CD8-positive, alpha-beta memory T cell (primary cell): Measurements from ENCODE around the gene PTPN20. TPM values are rescaled to one million over a fixed set of nuclear protein-coding genes. Genes with fewer than 3 reads are reported as not detected.
"Not testable (repeated sequence)": the region's sequence is repeated elsewhere in the genome, so short reads cannot be mapped to it uniquely, and the experiment has no call there.

Source experiments
- CTCF ChIA-PET: fragments of 350-600 bp; sonication (Branson Sonifier 250); formaldehyde crosslinking; loops from one replicate; lab custom pipeline; 2021; ENCODE audit warnings: antibody characterized with exemption; lab: Charles Lee
- POLR2A ChIA-PET: fragments of 350-600 bp; sonication (Branson Sonifier 250); formaldehyde crosslinking; loops from one replicate; lab custom pipeline; 2021; ENCODE audit warnings: antibody characterized with exemption; lab: Charles Lee
- DNase-seq, 5 donors: peaks; one replicate each; pipeline versions ENCODE4 v3.0.0 to v3.0.0-alpha.2; 2020 to 2022; ENCODE audit warnings: mixed read lengths in 1 of 5
- H3K27ac ChIP-seq: one replicate; pipeline ENCODE4 v1.7.0; 2013; ENCODE audit warnings: low read depth, mild to moderate bottlenecking, low read length, moderate library complexity
- H3K27me3 ChIP-seq: 2 replicates; pipeline ENCODE4 v1.7.0; 2013; ENCODE audit warnings: low read length, mild to moderate bottlenecking; ENCODE audit not compliant: insufficient read depth, poor library complexity, severe bottlenecking
- H3K36me3 ChIP-seq: 2 replicates; pipeline ENCODE4 v1.7.0; 2013; ENCODE audit warnings: mild to moderate bottlenecking, low read length, moderate library complexity; ENCODE audit not compliant: insufficient read depth
- H3K4me1 ChIP-seq: 2 replicates; pipeline ENCODE4 v1.7.0; 2013; ENCODE audit warnings: mild to moderate bottlenecking, low read length, moderate library complexity; ENCODE audit not compliant: insufficient read depth
- H3K4me3 ChIP-seq: 2 replicates; pipeline ENCODE4 v1.7.0; 2013; ENCODE audit warnings: mild to moderate bottlenecking, low read length
- H3K9me3 ChIP-seq: 2 replicates; pipeline ENCODE4 v1.7.0; 2013; ENCODE audit warnings: mild to moderate bottlenecking, low read length
- H3K27ac Mint-ChIP-seq, 8 donors: one replicate each; pipeline ENCODE4 v1.8.0; 2020 to 2021; ENCODE audit warnings: mixed read lengths in 8 of 8, mild to moderate bottlenecking in 6 of 8, inconsistent platforms in 3 of 8, moderate library complexity in 3 of 8
- H3K27me3 Mint-ChIP-seq, 2 donors: one replicate each; pipeline ENCODE4 v1.8.0; 2020 to 2021; ENCODE audit warnings: mixed read lengths in 2 of 2, mild to moderate bottlenecking in 1 of 2, moderate library complexity in 1 of 2
- H3K36me3 Mint-ChIP-seq, 3 donors: one replicate each; pipeline ENCODE4 v1.8.0; 2020 to 2021; ENCODE audit warnings: mixed read lengths in 3 of 3, inconsistent platforms in 1 of 3, mild to moderate bottlenecking in 1 of 3
- H3K4me1 Mint-ChIP-seq, 3 donors: one replicate each; pipeline ENCODE4 v1.8.0; 2020 to 2021; ENCODE audit warnings: mixed read lengths in 3 of 3, inconsistent platforms in 1 of 3, mild to moderate bottlenecking in 1 of 3
- H3K4me3 Mint-ChIP-seq, 7 donors: one replicate each; pipeline ENCODE4 v1.8.0; 2020 to 2021; ENCODE audit warnings: mixed read lengths in 7 of 7, mild to moderate bottlenecking in 6 of 7, moderate library complexity in 4 of 7, inconsistent platforms in 2 of 7
- H3K9me3 Mint-ChIP-seq, 5 donors: one replicate each; pipeline ENCODE4 v1.8.0; 2020 to 2022; ENCODE audit warnings: mixed read lengths in 5 of 5, mild to moderate bottlenecking in 3 of 5, moderate library complexity in 2 of 5, inconsistent platforms in 1 of 5
- polyA plus RNA-seq: library from polyadenylated mRNA; unstranded; fragments of 300-500 nt; fragmentation: Illumina TruSeq; gene quantifications from one replicate; pipeline ENCODE4 v1.2.3, GENCODE V29; 2021
- total RNA-seq, 2 experiments: library from RNA; stranded (reverse); gene quantifications; one replicate each; pipeline ENCODE4 v1.2.3, GENCODE V29; 2021

The PTPN20 gene
- total and polyA plus RNA-seq, 3 experiments from 2014 or later, result 0.61 to 1.3 (median 1.3) TPM

GRCh38 chr10:46896762-46897692, 14.2 kb upstream of the PTPN20 start:
- H3K9me3 Mint-ChIP-seq, CTCF ChIA-PET, H3K27me3 ChIP-seq, H3K9me3 ChIP-seq, H3K36me3 ChIP-seq, H3K4me1 ChIP-seq, H3K36me3 Mint-ChIP-seq, H3K27ac Mint-ChIP-seq, DNase-seq, H3K27ac ChIP-seq, H3K4me1 Mint-ChIP-seq, H3K4me3 ChIP-seq, POLR2A ChIA-PET, H3K27me3 Mint-ChIP-seq, H3K4me3 Mint-ChIP-seq: not testable (repeated sequence)

DNA sequence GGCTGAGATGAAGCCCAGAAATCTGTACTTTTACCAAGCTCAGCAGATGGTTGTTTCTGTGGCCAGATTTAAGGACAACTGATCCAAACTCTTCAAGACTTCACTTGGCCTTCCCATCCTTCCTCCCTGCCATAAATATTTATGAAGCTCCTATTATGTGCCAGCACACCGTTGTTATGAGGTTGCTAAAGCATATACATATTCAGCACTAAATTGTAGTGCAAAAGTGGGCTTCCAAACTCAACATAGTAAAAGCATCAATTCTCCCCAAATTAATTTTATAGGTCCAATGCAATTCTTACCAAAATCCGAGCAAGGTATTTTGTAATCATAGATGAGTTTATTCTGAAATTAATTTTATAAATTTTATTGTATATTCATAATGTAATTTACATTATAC, 10.0 kb upstream of the PTPN20 start:
- H3K4me3 Mint-ChIP-seq, CTCF ChIA-PET, H3K36me3 ChIP-seq: not testable (repeated sequence)

GRCh38 chr10:46903874-46904273, 7.4 kb upstream of the PTPN20 start:
- H3K27me3 ChIP-seq, H3K4me3 Mint-ChIP-seq, H3K4me1 ChIP-seq, H3K27ac ChIP-seq, POLR2A ChIA-PET, H3K4me3 ChIP-seq, CTCF ChIA-PET, H3K4me1 Mint-ChIP-seq, DNase-seq, H3K27ac Mint-ChIP-seq, H3K9me3 ChIP-seq, H3K36me3 Mint-ChIP-seq, H3K36me3 ChIP-seq, H3K9me3 Mint-ChIP-seq, H3K27me3 Mint-ChIP-seq: not testable (repeated sequence)

More for the DNA sequence above, 10.0 kb upstream of the PTPN20 start:
- H3K27me3 Mint-ChIP-seq, H3K27ac ChIP-seq, H3K9me3 Mint-ChIP-seq, H3K36me3 Mint-ChIP-seq, H3K4me3 ChIP-seq, H3K4me1 ChIP-seq, POLR2A ChIA-PET, H3K4me1 Mint-ChIP-seq, DNase-seq, H3K27me3 ChIP-seq, H3K9me3 ChIP-seq, H3K27ac Mint-ChIP-seq: not testable (repeated sequence)

DNA sequence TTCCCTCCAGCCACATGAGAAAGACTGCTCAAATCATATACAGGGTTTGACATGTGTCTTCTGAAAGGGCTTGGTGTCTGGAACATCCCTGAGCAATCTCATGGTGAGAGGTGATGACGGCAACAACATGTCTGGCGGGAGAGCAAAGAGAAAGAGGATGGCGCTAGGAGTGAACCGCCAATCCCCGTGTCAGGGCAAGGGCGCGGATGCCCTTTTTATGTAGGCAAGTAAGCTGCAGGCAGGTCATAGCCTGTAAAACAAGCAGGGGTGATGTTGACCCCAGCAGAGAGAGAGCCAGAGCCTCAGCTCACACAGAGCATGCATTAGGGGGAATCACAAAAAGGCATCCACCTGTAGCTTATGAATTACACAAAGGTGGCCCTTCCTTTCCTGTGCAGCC, 4.9 kb upstream of the PTPN20 start:
- H3K36me3 ChIP-seq, CTCF ChIA-PET, POLR2A ChIA-PET, H3K27ac Mint-ChIP-seq, H3K4me1 ChIP-seq, H3K36me3 Mint-ChIP-seq, DNase-seq, H3K4me3 ChIP-seq, H3K4me1 Mint-ChIP-seq, H3K27ac ChIP-seq, H3K27me3 Mint-ChIP-seq, H3K9me3 ChIP-seq, H3K9me3 Mint-ChIP-seq, H3K27me3 ChIP-seq, H3K4me3 Mint-ChIP-seq: not testable (repeated sequence)

- H3K4me3 Mint-ChIP-seq, H3K27ac Mint-ChIP-seq, POLR2A ChIA-PET, H3K4me1 Mint-ChIP-seq, H3K4me1 ChIP-seq, H3K9me3 Mint-ChIP-seq, H3K4me3 ChIP-seq, H3K36me3 Mint-ChIP-seq, H3K27ac ChIP-seq, H3K27me3 Mint-ChIP-seq, DNase-seq, H3K36me3 ChIP-seq, H3K27me3 ChIP-seq, CTCF ChIA-PET, H3K9me3 ChIP-seq: not testable (repeated sequence)
Measured at GRCh38 chr10:46907185-46908117, 3.8 kb upstream of the PTPN20 start.

- H3K4me3 Mint-ChIP-seq, H3K9me3 ChIP-seq, H3K36me3 ChIP-seq, H3K4me3 ChIP-seq, H3K27me3 ChIP-seq, H3K27me3 Mint-ChIP-seq, POLR2A ChIA-PET, H3K27ac ChIP-seq, CTCF ChIA-PET, H3K36me3 Mint-ChIP-seq, H3K4me1 Mint-ChIP-seq, H3K9me3 Mint-ChIP-seq, H3K27ac Mint-ChIP-seq, DNase-seq, H3K4me1 ChIP-seq: not testable (repeated sequence)
Measured at GRCh38 chr10:46922498-46922897, 11.3 kb downstream of the PTPN20 start.

GRCh38 chr10:46925156-46925555, 13.9 kb downstream of the PTPN20 start:
- H3K4me3 ChIP-seq, H3K4me3 Mint-ChIP-seq, H3K27ac Mint-ChIP-seq, H3K4me1 Mint-ChIP-seq, H3K4me1 ChIP-seq, H3K9me3 ChIP-seq, CTCF ChIA-PET, POLR2A ChIA-PET, DNase-seq, H3K27me3 Mint-ChIP-seq, H3K27me3 ChIP-seq, H3K27ac ChIP-seq, H3K9me3 Mint-ChIP-seq, H3K36me3 ChIP-seq, H3K36me3 Mint-ChIP-seq: not testable (repeated sequence)

GRCh38 chr10:46925853-46926252, 14.6 kb downstream of the PTPN20 start:
- CTCF ChIA-PET, H3K4me3 ChIP-seq, H3K4me1 ChIP-seq, H3K27ac ChIP-seq, DNase-seq, H3K4me3 Mint-ChIP-seq, H3K9me3 ChIP-seq, H3K4me1 Mint-ChIP-seq, POLR2A ChIA-PET, H3K27me3 ChIP-seq, H3K36me3 ChIP-seq, H3K9me3 Mint-ChIP-seq, H3K36me3 Mint-ChIP-seq, H3K27ac Mint-ChIP-seq, H3K27me3 Mint-ChIP-seq: not testable (repeated sequence)
